ENCODE data around the gene TBATA.
"Not testable (repeated sequence)": the region's sequence is repeated elsewhere in the genome, so short reads cannot be mapped to it uniquely, and the experiment has no call there.

TBATA gene

GRCh38 chr10:70778267-70778924, 6.8 kb downstream of the TBATA start:
- no peak for DNase-seq (ENCODE audit: low spot score)

GRCh38 chr10:70777063-70777875, 7.9 kb downstream of the TBATA start:
- DNase-seq (ENCODE audit: low spot score), result no peak

- DNase-seq (ENCODE audit: low spot score), result no peak
Measured at GRCh38 chr10:70776455-70777005, 8.6 kb downstream of the TBATA start.

GRCh38 chr10:70775679-70776454, 9.3 kb downstream of the TBATA start:
- DNase-seq (ENCODE audit: low spot score), result no peak

- no peak for DNase-seq (ENCODE audit: low spot score)
Measured at GRCh38 chr10:70774810-70775678, 10.1 kb downstream of the TBATA start.

- no peak for DNase-seq (ENCODE audit: low spot score)
Measured at GRCh38 chr10:70773965-70774809, 11.0 kb downstream of the TBATA start.

GRCh38 chr10:70773461-70773860, 11.7 kb downstream of the TBATA start:
- DNase-seq (ENCODE audit: low spot score), result no peak

GRCh38 chr10:70772627-70773026, 12.6 kb downstream of the TBATA start:
- no peak for DNase-seq (ENCODE audit: low spot score)

- no peak for DNase-seq (ENCODE audit: low spot score)
Measured at GRCh38 chr10:70771311-70772194, 13.6 kb downstream of the TBATA start.

- not testable (repeated sequence) for DNase-seq (ENCODE audit: low spot score)
Measured at GRCh38 chr10:70770516-70770915, 14.7 kb downstream of the TBATA start.

GRCh38 chr10:70770001-70770400, 15.2 kb downstream of the TBATA start:
- DNase-seq (ENCODE audit: low spot score), result no peak

GRCh38 chr10:70769121-70769520, 16.1 kb downstream of the TBATA start:
- no peak for DNase-seq (ENCODE audit: low spot score)

GRCh38 chr10:70768026-70768685, 17.0 kb downstream of the TBATA start:
- DNase-seq (ENCODE audit: low spot score), result not testable (repeated sequence)

- DNase-seq (ENCODE audit: low spot score), result no peak
Measured at GRCh38 chr10:70765794-70766594, 19.2 kb downstream of the TBATA start.

- no peak for DNase-seq (ENCODE audit: low spot score)
Measured at GRCh38 chr10:70763567-70763966, 21.6 kb downstream of the TBATA start.

GRCh38 chr10:70762441-70763175, 22.6 kb downstream of the TBATA start:
- no peak for DNase-seq (ENCODE audit: low spot score)

- no peak for DNase-seq (ENCODE audit: low spot score)
Measured at GRCh38 chr10:70761727-70762350, 23.3 kb downstream of the TBATA start.
